GM18907 (cell line): Measurements from ENCODE around the gene TMEM184B.
A peak's percentile ranks its signal among the peaks of the same experiment; 100 is the strongest.

Experiments used
- ATAC-seq: cut with Tn5 transposase; IDR thresholded peaks from one replicate; pipeline ENCODE4 v1.9.1; 2021; ENCODE audit warnings: mild to moderate bottlenecking, moderate library complexity; ENCODE audit not compliant: unreplicated experiment

Gene TMEM184B

GRCh38 chr22:38308791-38309498, 36.1 kb upstream of the TMEM184B start:
- no peak for ATAC-seq

- peak; percentile 68 for ATAC-seq
Measured at GRCh38 chr22:38305471-38306448, 33.0 kb upstream of the TMEM184B start.

- no peak for ATAC-seq
Measured at GRCh38 chr22:38304526-38304925, 31.7 kb upstream of the TMEM184B start.

GRCh38 chr22:38303974-38304373, 31.2 kb upstream of the TMEM184B start:
- no peak for ATAC-seq

GRCh38 chr22:38302906-38303305, 30.1 kb upstream of the TMEM184B start:
- no peak for ATAC-seq

GRCh38 chr22:38300946-38301345, 28.1 kb upstream of the TMEM184B start:
- ATAC-seq, result no peak

GRCh38 chr22:38300197-38300945, 27.6 kb upstream of the TMEM184B start:
- no peak for ATAC-seq

GRCh38 chr22:38299770-38300102, 26.9 kb upstream of the TMEM184B start:
- no peak for ATAC-seq

- no peak for ATAC-seq
Measured at GRCh38 chr22:38298312-38299005, 25.6 kb upstream of the TMEM184B start.

- no peak for ATAC-seq
Measured at GRCh38 chr22:38296372-38296771, 23.6 kb upstream of the TMEM184B start.

GRCh38 chr22:38295863-38296262, 23.1 kb upstream of the TMEM184B start:
- ATAC-seq, result no peak

- ATAC-seq, result no peak
Measured at GRCh38 chr22:38295339-38295738, 22.5 kb upstream of the TMEM184B start.

GRCh38 chr22:38294193-38294592, 21.4 kb upstream of the TMEM184B start:
- ATAC-seq, result no peak

- ATAC-seq, result no peak
Measured at GRCh38 chr22:38292694-38293093, 19.9 kb upstream of the TMEM184B start.

GRCh38 chr22:38291201-38291777, 18.5 kb upstream of the TMEM184B start:
- no peak for ATAC-seq

- no peak for ATAC-seq
Measured at GRCh38 chr22:38290347-38290746, 17.5 kb upstream of the TMEM184B start.

- ATAC-seq, result no peak
Measured at GRCh38 chr22:38289583-38290082, 16.8 kb upstream of the TMEM184B start.

- no peak for ATAC-seq
Measured at GRCh38 chr22:38286915-38287669, 14.3 kb upstream of the TMEM184B start.

- ATAC-seq, result no peak
Measured at GRCh38 chr22:38285018-38285417, 12.2 kb upstream of the TMEM184B start.

- no peak for ATAC-seq
Measured at GRCh38 chr22:38284042-38284402, 11.2 kb upstream of the TMEM184B start.
